Right forelimb (tissue), 1 donor: ENCODE measurements around the gene PRSS12.
"Not testable (repeated sequence)": the region's sequence is repeated elsewhere in the genome, so short reads cannot be mapped to it uniquely, and the experiment has no call there.

Experiments
- DNase-seq: peaks from one replicate; pipeline ENCODE4 v3.0.0-alpha.2; 2018

Gene PRSS12

GRCh38 chr4:118271788-118272187, 81.0 kb downstream of the PRSS12 start:
- no peak for DNase-seq

GRCh38 chr4:118270492-118270891, 82.3 kb downstream of the PRSS12 start:
- no peak for DNase-seq

- no peak for DNase-seq
Observed at GRCh38 chr4:118268780-118269179, 84.0 kb downstream of the PRSS12 start.

- not testable (repeated sequence) for DNase-seq
Observed at GRCh38 chr4:118266145-118266496, 86.7 kb downstream of the PRSS12 start.

- peak; percentile 72 for DNase-seq
Observed at GRCh38 chr4:118265312-118266144, 87.3 kb downstream of the PRSS12 start.

- DNase-seq = no peak
Observed at GRCh38 chr4:118264096-118264495, 88.7 kb downstream of the PRSS12 start.

- DNase-seq = no peak
Observed at GRCh38 chr4:118260309-118260708, 92.5 kb downstream of the PRSS12 start.

GRCh38 chr4:118259111-118259510, 93.7 kb downstream of the PRSS12 start:
- DNase-seq = no peak

- no peak for DNase-seq
Observed at GRCh38 chr4:118254368-118254767, 98.4 kb downstream of the PRSS12 start.

- no peak for DNase-seq
Observed at GRCh38 chr4:118249890-118250289, 102.9 kb downstream of the PRSS12 start.

- DNase-seq = no peak
Observed at GRCh38 chr4:118237531-118237930, 115.3 kb downstream of the PRSS12 start.

GRCh38 chr4:118235566-118236120, 117.2 kb downstream of the PRSS12 start:
- DNase-seq = no peak
